Osteocyte (in vitro differentiated cells): ENCODE results near the gene TMEM33. TPM values are rescaled to one million over a fixed set of nuclear protein-coding genes. Genes with fewer than 3 reads are reported as not detected.

Experiments used
- DNase-seq: peaks from one replicate; pipeline ENCODE4 v3.0.0; 2021; ENCODE audit warnings: mixed read lengths; ENCODE audit not compliant: unreplicated experiment; ENCODE audit errors: extremely low spot score
- H3K27ac Mint-ChIP-seq: one replicate; pipeline ENCODE4 v1.8.0; 2021; ENCODE audit warnings: mild to moderate bottlenecking, mixed read lengths; ENCODE audit not compliant: unreplicated experiment
- H3K27me3 Mint-ChIP-seq: one replicate; pipeline ENCODE4 v1.8.0; 2021; ENCODE audit warnings: mixed read lengths; ENCODE audit not compliant: unreplicated experiment
- H3K36me3 Mint-ChIP-seq: one replicate; pipeline ENCODE4 v1.8.0; 2021; ENCODE audit warnings: mixed read lengths; ENCODE audit not compliant: unreplicated experiment
- H3K4me1 Mint-ChIP-seq: one replicate; pipeline ENCODE4 v1.8.0; 2021; ENCODE audit warnings: mixed read lengths; ENCODE audit not compliant: unreplicated experiment
- H3K4me3 Mint-ChIP-seq: one replicate; pipeline ENCODE4 v1.8.0; 2021; ENCODE audit warnings: mild to moderate bottlenecking, moderate library complexity, mixed read lengths; ENCODE audit not compliant: unreplicated experiment
- H3K9me3 Mint-ChIP-seq: one replicate; pipeline ENCODE4 v1.8.0; 2021; ENCODE audit warnings: mixed read lengths; ENCODE audit not compliant: unreplicated experiment
- CTCF ChIP-seq: fragments of 200-600 bp; sonication (generic); IDR thresholded peaks from 2 replicates; pipeline ENCODE4 v1.5.0; 2021; ENCODE audit warnings: antibody characterized with exemption, mild to moderate bottlenecking, moderate library complexity
- long read RNA-seq: library from polyadenylated mRNA; unstranded; transcript quantifications from one replicate; pipeline ENCODE4 v2.0.0, GENCODE V29; 2021
- total RNA-seq: library from RNA; stranded (reverse); gene quantifications from 2 replicates; pipeline ENCODE4 v1.2.1, GENCODE V29; 2021

The TMEM33 gene
- total RNA-seq: 54.8 and 59.1 TPM in 2 replicates
- long read RNA-seq, full-length matches to known transcripts: 93 of 101 reads
- long read RNA-seq, partial matches to known transcripts: 2 of 101 reads
- long read RNA-seq, other reads (novel, unspliced or antisense): 6 of 101 reads

GRCh38 chr4:41934901-41935651 is at the start of gene TMEM33:
Gene TMEM33 (plus strand): TSS chr4:41935429. CDS start chr4:41935485, 56 bp downstream.
- Mint-ChIP-seq H3K27ac (peak within 1 kb of the TSS; percentile 93), H3K9me3 (no peaks in the 10 kb centered on the region), H3K36me3 (peaks cover 7% of the 10 kb centered on the region), H3K4me3 (peak within 1 kb of the TSS; percentile 97), H3K27me3 (peaks cover 22% of the 10 kb centered on the region), H3K4me1 (peaks cover 26% of the 10 kb centered on the region)
- DNase-seq: no peak
- peak; percentile 21 for TF ChIP-seq CTCF

- DNase-seq: no peak
- Mint-ChIP-seq H3K27ac (no peak overlapping the region), H3K4me3 (no peak overlapping the region), H3K36me3 (no peaks in the 10 kb centered on the region), H3K4me1 (peaks cover 14% of the 10 kb centered on the region), H3K9me3 (no peaks in the 10 kb centered on the region), H3K27me3 (peaks cover 75% of the 10 kb centered on the region)
- TF ChIP-seq CTCF: no peak
These were observed 49.8 kb upstream of the TMEM33 start for GRCh38 chr4:41885456-41885855.

- TF ChIP-seq CTCF: no peak
- no peaks in the 10 kb centered on the region for H3K9me3 Mint-ChIP-seq
- no peak overlapping the region for H3K4me3 Mint-ChIP-seq
- DNase-seq: no peak
- H3K4me1 Mint-ChIP-seq: peaks cover 2% of the 10 kb centered on the region
- H3K27ac Mint-ChIP-seq: no peak overlapping the region
- H3K36me3 Mint-ChIP-seq: no peaks in the 10 kb centered on the region
- peaks cover 78% of the 10 kb centered on the region for H3K27me3 Mint-ChIP-seq
These were observed 48.0 kb upstream of the TMEM33 start for GRCh38 chr4:41887277-41887676.

- Mint-ChIP-seq H3K36me3 (no peaks in the 10 kb centered on the region), H3K27ac (no peak overlapping the region), H3K27me3 (peaks cover 81% of the 10 kb centered on the region), H3K9me3 (no peaks in the 10 kb centered on the region), H3K4me3 (no peak overlapping the region), H3K4me1 (no peaks in the 10 kb centered on the region)
- no peak for DNase-seq
- peak; percentile 83 for TF ChIP-seq CTCF
These were observed 47.2 kb upstream of the TMEM33 start for GRCh38 chr4:41887821-41888686.

GRCh38 chr4:41888687-41889074 is 46.5 kb upstream of the TMEM33 start:
- no peaks in the 10 kb centered on the region for H3K36me3 Mint-ChIP-seq
- H3K9me3 Mint-ChIP-seq: no peaks in the 10 kb centered on the region
- H3K27me3 Mint-ChIP-seq: peaks cover 78% of the 10 kb centered on the region
- no peak for TF ChIP-seq CTCF
- H3K4me1 Mint-ChIP-seq: no peaks in the 10 kb centered on the region
- H3K4me3 Mint-ChIP-seq: no peak overlapping the region
- no peak overlapping the region for H3K27ac Mint-ChIP-seq
- no peak for DNase-seq
